Endothelial cell of umbilical vein (primary cell): ENCODE measurements around the gene CFAP46. TPM values are rescaled to one million over a fixed set of nuclear protein-coding genes. Genes with fewer than 3 reads are reported as not detected.

Experiments used
- BruUV-seq: library from RNA; stranded (reverse); fragments of 400-500 nt; replicated peaks from 2 replicates; lab custom pipeline; 2021; lab: Mats Ljungman, UMichigan
- CTCF ChIA-PET: fragments of 300-600, 350-600 bp; sonication (Branson Sonifier 250); formaldehyde crosslinking; loops from one replicate; lab custom pipeline; 2021; ENCODE audit warnings: antibody characterized with exemption, inconsistent platforms; lab: Charles Lee
- POLR2A ChIA-PET: fragments of 300-600, 350-600 bp; sonication (Branson Sonifier 250); formaldehyde crosslinking; loops from one replicate; lab custom pipeline; 2021; ENCODE audit warnings: antibody characterized with exemption, inconsistent platforms; lab: Charles Lee
- DNase-seq: peaks from one replicate; pipeline ENCODE4 v3.0.0-alpha.2; 2011; ENCODE audit warnings: low read depth, low spot score
- FAIRE-seq: peaks from 2 replicates; lab custom pipeline; 2011; peaks lifted over from hg19 to GRCh38; lab: Jason Lieb, UNC
- H2AFZ ChIP-seq: 2 replicates; pipeline ENCODE4 v1.6.0; 2012; ENCODE audit warnings: low read depth, low read length, control low read depth, inconsistent platforms
- H3K27ac ChIP-seq: 2 replicates; pipeline ENCODE4 v1.5.1; 2011; ENCODE audit warnings: low read depth, mild to moderate bottlenecking, control low read depth, low read length, moderate library complexity; ENCODE audit not compliant: insufficient read depth
- H3K27me3 ChIP-seq, 2 experiments: 2 replicates each; pipeline versions ENCODE4 v1.6.0 to v1.6.1; 2011; ENCODE audit warnings: low read length in 2 of 2, mixed read lengths in 1 of 2; ENCODE audit not compliant: control insufficient read depth in 2 of 2, insufficient read depth in 2 of 2
- H3K36me3 ChIP-seq, 2 experiments: 2 replicates in 1 of 2; 3 replicates in 1 of 2; pipeline ENCODE4 v1.5.1; 2011; ENCODE audit warnings: low read length in 2 of 2, mild to moderate bottlenecking in 1 of 2, moderate library complexity in 1 of 2; ENCODE audit not compliant: control insufficient read depth in 2 of 2, insufficient read depth in 2 of 2; ENCODE audit errors: extremely low read depth in 1 of 2
- H3K4me1 ChIP-seq: 3 replicates; pipeline ENCODE4 v1.5.1; 2011; ENCODE audit warnings: mild to moderate bottlenecking, low read length; ENCODE audit not compliant: control insufficient read depth, insufficient read depth; ENCODE audit errors: extremely low read depth
- H3K4me2 ChIP-seq: 2 replicates; pipeline ENCODE4 v1.6.1; 2011; ENCODE audit warnings: low read length, control low read depth, mixed read lengths; ENCODE audit not compliant: insufficient read depth
- H3K4me3 ChIP-seq, 3 experiments: fragments of 200-600 bp in 1 of 3; sonication (generic), shearing (Covaris generic) in 1 of 3; replicated peaks in 1 of 3; 2 replicates each; pipeline ENCODE4 v1.5.1; 2011 to 2016; ENCODE audit warnings: control low read depth in 3 of 3, low read length in 3 of 3, mild to moderate bottlenecking in 2 of 3, inconsistent platforms in 1 of 3, low read depth in 1 of 3, moderate library complexity in 1 of 3; ENCODE audit not compliant: insufficient read depth in 1 of 3
- H3K79me2 ChIP-seq: 2 replicates; pipeline ENCODE4 v1.6.0; 2012; ENCODE audit warnings: low read length, inconsistent platforms; ENCODE audit not compliant: control insufficient read depth, insufficient read depth
- H3K9ac ChIP-seq: replicated peaks from 2 replicates; pipeline ENCODE3; 2011; ENCODE audit warnings: low read length, control low read depth; ENCODE audit not compliant: insufficient read depth; ENCODE audit errors: extremely low read depth
- H3K9me1 ChIP-seq: replicated peaks from 3 replicates; pipeline ENCODE4 v1.6.0; 2011; ENCODE audit warnings: mild to moderate bottlenecking, low read length; ENCODE audit not compliant: control insufficient read depth, insufficient read depth; ENCODE audit errors: extremely low read depth
- H3K9me3 ChIP-seq: replicated peaks from 2 replicates; pipeline ENCODE4 v1.5.1; 2012; ENCODE audit warnings: low read length, inconsistent platforms; ENCODE audit not compliant: control insufficient read depth, insufficient read depth
- H4K20me1 ChIP-seq: replicated peaks from 2 replicates; pipeline ENCODE3; 2011; ENCODE audit warnings: mild to moderate bottlenecking, low read length; ENCODE audit not compliant: control insufficient read depth, insufficient read depth; ENCODE audit errors: extremely low read depth
- CTCF ChIP-seq, 2 donors: IDR thresholded peaks; 1 replicate in 1 of 2; 2 replicates in 1 of 2; pipeline ENCODE4 v1.5.1; 2011; ENCODE audit warnings: low read length in 2 of 2, mild to moderate bottlenecking in 2 of 2, moderate library complexity in 2 of 2, control low read depth in 1 of 2, inconsistent platforms in 1 of 2, low read depth in 1 of 2; ENCODE audit not compliant: insufficient read depth in 1 of 2; ENCODE audit errors: extremely low read depth in 1 of 2
- EZH2 ChIP-seq: IDR thresholded peaks from 2 replicates; pipeline ENCODE4 v1.6.1; 2012; ENCODE audit warnings: borderline replicate concordance, low read depth, mild to moderate bottlenecking, moderate library complexity, low read length, inconsistent platforms; ENCODE audit not compliant: severe bottlenecking
- FOS ChIP-seq: IDR thresholded peaks from 2 replicates; pipeline ENCODE4 v1.6.1; 2011; ENCODE audit warnings: mild to moderate bottlenecking, low read length, moderate library complexity, borderline replicate concordance; ENCODE audit not compliant: insufficient read depth
- GATA2 ChIP-seq: IDR thresholded peaks from 2 replicates; pipeline ENCODE4 v1.7.0; 2011; ENCODE audit warnings: low read depth, mild to moderate bottlenecking, moderate library complexity, mixed read lengths, low read length; ENCODE audit not compliant: insufficient read length, insufficient read depth
- JUN ChIP-seq: IDR thresholded peaks from 2 replicates; pipeline ENCODE4 v1.6.1; 2011; ENCODE audit warnings: borderline replicate concordance, low read depth; ENCODE audit not compliant: insufficient read length, insufficient read depth
- MAX ChIP-seq: IDR thresholded peaks from 2 replicates; pipeline ENCODE4 v1.6.1; 2011; ENCODE audit not compliant: insufficient read depth, insufficient read length
- MYC ChIP-seq: IDR thresholded peaks from one replicate; pipeline ENCODE4 v1.6.1; 2011; ENCODE audit warnings: mild to moderate bottlenecking, low read depth, low read length
- POLR2A ChIP-seq: IDR thresholded peaks from 2 replicates; pipeline ENCODE4 v1.6.1; 2012; ENCODE audit warnings: low read depth, mild to moderate bottlenecking, control low read depth, low read length
- POLR2AphosphoS5 ChIP-seq: IDR thresholded peaks from 2 replicates; pipeline ENCODE4 v1.6.1; 2012; ENCODE audit warnings: low read depth, mild to moderate bottlenecking, control low read depth, low read length, moderate library complexity; ENCODE audit not compliant: insufficient read depth
- dilution Hi-C: fragments of 300-500 bp; cut with MboI; formaldehyde crosslinking; loops from one replicate; pipeline ENCODE4 v1.15.0; 2019; ENCODE audit warnings: low sequenced_read_pairs; ENCODE audit not compliant: extremely low pct_ligation_motif_present
- intact Hi-C: fragments of 100-400 bp; cut with micrococcal nuclease; formaldehyde crosslinking; loops from one replicate; pipeline ENCODE4 v1.10.0; 2022
- polyA plus RNA-seq, 4 experiments: library from polyadenylated mRNA; depleted of rRNA in 3 of 4; stranded (reverse) in 3 of 4; unstranded in 1 of 4; fragments of >200 nt; gene quantifications; 2 replicates each; pipeline versions ENCODE4 v1.2.1 to v1.2.3, GENCODE V29; 2011 to 2012; ENCODE audit warnings: missing spikeins in 1 of 4
- total RNA-seq: library from RNA; stranded (reverse); gene quantifications from 2 replicates; pipeline ENCODE4 v1.2.3, GENCODE V29; 2021

Gene CFAP46
- total and polyA plus RNA-seq, 2 donors (not counting 3 experiments of a cell fraction or from before 2014, with no cell fraction given): 0.75 to 0.98 TPM

- Histone ChIP-seq H3K27ac (no peak overlapping the region), H3K9ac (no peak overlapping the region), H3K27me3 (no peaks in the 10 kb centered on the region), H3K9me1 (no peaks in the 10 kb centered on the region), H2AFZ (no peak overlapping the region), H3K4me2 (no peak overlapping the region), H3K36me3 (no peaks in the 10 kb centered on the region), H3K4me3 (no peak overlapping the region), H3K4me1 (no peaks in the 10 kb centered on the region), H4K20me1 (no peaks in the 10 kb centered on the region), H3K9me3 (no peaks in the 10 kb centered on the region), H3K79me2 (no peaks in the 10 kb centered on the region)
- DNase-seq (no peak), FAIRE-seq (no peak)
- ChIA-PET CTCF (interaction anchor here (1.4 to 1.8 kb wide), 2 partner anchors 12 to 237 kb away, joined by 3 to 5 read pairs; no protein-coding TSS in a partner anchor), POLR2A (no interaction called here)
- TF ChIP-seq POLR2AphosphoS5 (no peak), GATA2 (no peak), MYC (no peak), MAX (no peak), CTCF (IDR thresholded peaks at IDR 0.05; ENCODE audit: extremely low read depth in 1 of 2, insufficient read depth in 1 of 2, low read depth in 1 of 2, low read length in 2 of 2) (no peak), POLR2A (no peak), JUN (no peak), EZH2 (no peak), FOS (no peak)
- dilution Hi-C loops: no loop called here
- intact Hi-C loops: no loop called here
- no TSS peak for BruUV-seq
Measured at GRCh38 chr10:132892004-132892403, 50.4 kb downstream of the CFAP46 start.
